Brain microvascular endothelial cell (primary cell): Measurements from ENCODE around the gene SERGEF.
A peak's percentile ranks its signal among the peaks of the same experiment; 100 is the strongest.

Source experiments
- DNase-seq: peaks from one replicate; pipeline ENCODE4 v3.0.0-alpha.2; 2020
- H3K27ac ChIP-seq: fragments of 250-450 bp; sonication (Bioruptor Pico); 2 replicates; pipeline ENCODE4 v1.5.1; 2020; ENCODE audit warnings: mild to moderate bottlenecking, moderate library complexity
- H3K27me3 ChIP-seq: fragments of 250-450 bp; sonication (Bioruptor Pico); replicated peaks from 2 replicates; pipeline ENCODE4 v1.5.1; 2020; ENCODE audit warnings: mild to moderate bottlenecking
- H3K36me3 ChIP-seq: fragments of 250-450 bp; sonication (Bioruptor Pico); replicated peaks from 2 replicates; pipeline ENCODE4 v1.5.1; 2020; ENCODE audit warnings: mild to moderate bottlenecking
- H3K4me3 ChIP-seq: 2 replicates; pipeline ENCODE4 v1.5.1; 2011; ENCODE audit warnings: low read depth, mild to moderate bottlenecking, control low read depth, low read length, moderate library complexity
- CTCF ChIP-seq: IDR thresholded peaks from 2 replicates; pipeline ENCODE4 v1.5.1; 2011; ENCODE audit warnings: low read depth, mild to moderate bottlenecking, moderate library complexity, low read length, control low read depth, inconsistent platforms; ENCODE audit errors: missing control alignments
- in situ Hi-C: cut with HindIII; loops from 2 replicates; pipeline ENCODE4 v1.10.0; 2017; ENCODE audit warnings: low sequenced_read_pairs, low pct_ligation_motif_present

Gene SERGEF

GRCh38 chr11:17766590-17766989, 246.3 kb downstream of the SERGEF start:
- TF ChIP-seq CTCF = peak; percentile 47
- in situ Hi-C loops = no loop called here

GRCh38 chr11:17766073-17766359, 246.8 kb downstream of the SERGEF start:
- no peaks in the 10 kb centered on the region for H3K27me3 ChIP-seq

More at GRCh38 chr11:17766590-17766989, 246.3 kb downstream of the SERGEF start:
- no peaks in the 10 kb centered on the region for H3K36me3 ChIP-seq
- DNase-seq = no peak
- H3K4me3 ChIP-seq = no peak overlapping the region
- H3K27ac ChIP-seq = no peak overlapping the region
- no peaks in the 10 kb centered on the region for H3K27me3 ChIP-seq

GRCh38 chr11:17765356-17766072, 247.3 kb downstream of the SERGEF start:
- Histone ChIP-seq H3K36me3 (no peaks in the 10 kb centered on the region), H3K27me3 (no peaks in the 10 kb centered on the region), H3K27ac (no peak overlapping the region), H3K4me3 (no peak overlapping the region)
- in situ Hi-C loops = no loop called here
- TF ChIP-seq CTCF = no peak
- no peak for DNase-seq

More at GRCh38 chr11:17766073-17766359, 246.8 kb downstream of the SERGEF start:
- in situ Hi-C loops = no loop called here
- no peak overlapping the region for H3K27ac ChIP-seq
- no peak for DNase-seq
- H3K36me3 ChIP-seq = no peaks in the 10 kb centered on the region
- no peak overlapping the region for H3K4me3 ChIP-seq
- TF ChIP-seq CTCF = no peak

GRCh38 chr11:17764446-17765218, 248.2 kb downstream of the SERGEF start:
- H3K27me3 ChIP-seq = no peaks in the 10 kb centered on the region
- H3K27ac ChIP-seq = no peak overlapping the region
- DNase-seq = no peak
- H3K36me3 ChIP-seq = no peaks in the 10 kb centered on the region
- in situ Hi-C loops = no loop called here
- no peak overlapping the region for H3K4me3 ChIP-seq
- TF ChIP-seq CTCF = no peak

GRCh38 chr11:17763703-17764102, 249.1 kb downstream of the SERGEF start:
- no peaks in the 10 kb centered on the region for H3K27me3 ChIP-seq
- H3K4me3 ChIP-seq = no peak overlapping the region
- DNase-seq = no peak
- no peaks in the 10 kb centered on the region for H3K36me3 ChIP-seq
- H3K27ac ChIP-seq = no peak overlapping the region
- TF ChIP-seq CTCF = no peak
- in situ Hi-C loops = no loop called here
